Breast epithelium (tissue), 4 donors: ENCODE results near the gene PDXP. TPM values are rescaled to one million over a fixed set of nuclear protein-coding genes. Genes with fewer than 3 reads are reported as not detected.

Experiments
- DNase-seq, 2 donors: peaks; one replicate each; pipeline ENCODE4 v3.0.0-alpha.2; 2019; ENCODE audit warnings: low spot score in 2 of 2
- H3K27ac ChIP-seq, 2 donors: fragments of 200-600 bp; sonication (generic) in 1 of 2; one replicate each; pipeline ENCODE4 v1.5.1; 2016 to 2019; ENCODE audit warnings: mild to moderate bottlenecking in 1 of 2
- H3K27me3 ChIP-seq, 2 donors: fragments of 200-600 bp; sonication (generic) in 1 of 2; one replicate each; pipeline versions ENCODE4 v1.5.1 to v1.6.0; 2017 to 2019; ENCODE audit warnings: control low read depth in 1 of 2, mild to moderate bottlenecking in 1 of 2
- H3K36me3 ChIP-seq: fragments of 200-600 bp; one replicate; pipeline ENCODE4 v1.5.1; 2019
- H3K4me1 ChIP-seq, 2 donors: fragments of 200-600 bp; sonication (generic); one replicate each; pipeline ENCODE4 v1.5.1; 2016 to 2019; ENCODE audit warnings: control low read depth in 1 of 2
- H3K4me3 ChIP-seq, 3 donors: fragments of 200-600 bp; sonication (generic); 1 replicate in 2 of 3; 2 replicates in 1 of 3; pipeline ENCODE4 v1.5.1; 2016 to 2019; ENCODE audit warnings: mild to moderate bottlenecking in 3 of 3, moderate library complexity in 2 of 3
- H3K9me3 ChIP-seq, 2 donors: fragments of 200-600 bp; sonication (generic) in 1 of 2; one replicate each; pipeline ENCODE4 v1.5.1; 2016 to 2019; ENCODE audit warnings: control low read depth in 1 of 2
- CTCF ChIP-seq, 3 donors: fragments of 450-650 bp; IDR thresholded peaks; one replicate each; pipeline ENCODE4 v1.5.1; 2016 to 2017; ENCODE audit warnings: antibody characterized with exemption in 3 of 3, mild to moderate bottlenecking in 3 of 3, moderate library complexity in 3 of 3
- POLR2A ChIP-seq: fragments of 450-650 bp; IDR thresholded peaks from one replicate; pipeline ENCODE4 v1.6.1; 2016; ENCODE audit warnings: antibody characterized with exemption, mild to moderate bottlenecking, moderate library complexity
- POLR2AphosphoS5 ChIP-seq, 3 donors: sonication (generic); formaldehyde crosslinking; IDR thresholded peaks; one replicate each; pipeline ENCODE4 v1.6.1; 2017; ENCODE audit warnings: antibody characterized with exemption in 3 of 3
- intact Hi-C: fragments of 100-400 bp; cut with DNase I; formaldehyde crosslinking; loops from one replicate; pipeline ENCODE4 v1.15.1; 2023; ENCODE audit warnings: low total_unique reads
- total RNA-seq, 3 donors: library from RNA; depleted of rRNA; stranded (reverse); fragments of >200 nt; gene quantifications; one replicate each; pipeline ENCODE4 v1.1.0, GENCODE V29; 2016

The PDXP gene
- total RNA-seq, 3 donors from 2014 or later, result 4.2 to 6.9 (median 4.2) TPM

- intact Hi-C loops, result no loop called here
- no peaks in the 10 kb centered on the region for H3K9me3 ChIP-seq
- peak overlapping the region; percentile 93 to 95 for H3K27ac ChIP-seq
- peak overlapping the region; percentile 53 to 80 (median 67) for H3K4me3 ChIP-seq
- peaks cover 0 to 27% of the 10 kb centered on the region in 2 donors for H3K4me1 ChIP-seq
- no peak for DNase-seq
- H3K36me3 ChIP-seq, result no peaks in the 10 kb centered on the region
- TF ChIP-seq POLR2AphosphoS5 (IDR thresholded peaks at IDR 0.05), result no peak
- TF ChIP-seq POLR2A, result no peak
- no peak for TF ChIP-seq CTCF (IDR thresholded peaks at IDR 0.05)
- H3K27me3 ChIP-seq, result no peaks in the 10 kb centered on the region
Observed at GRCh38 chr22:37675930-37676735, 17.6 kb downstream of the PDXP start.

GRCh38 chr22:37676736-37677492, 18.4 kb downstream of the PDXP start:
- H3K4me1 ChIP-seq, result peaks cover 0 to 27% of the 10 kb centered on the region in 2 donors
- H3K36me3 ChIP-seq, result no peaks in the 10 kb centered on the region
- peak; percentile 73 to 90 for DNase-seq
- no peaks in the 10 kb centered on the region for H3K27me3 ChIP-seq
- TF ChIP-seq POLR2AphosphoS5 (IDR thresholded peaks at IDR 0.05) (peak in 2 of 3 donors; percentile 54 to 59), CTCF (IDR thresholded peaks at IDR 0.05) (no peak), POLR2A (no peak)
- H3K9me3 ChIP-seq, result no peaks in the 10 kb centered on the region
- H3K4me3 ChIP-seq, result peak overlapping the region; percentile 53 to 80 (median 67)
- intact Hi-C loops, result no loop called here
- peak overlapping the region; percentile 93 to 95 for H3K27ac ChIP-seq

GRCh38 chr22:37677493-37677974, 19.0 kb downstream of the PDXP start:
- intact Hi-C loops, result no loop called here
- Histone ChIP-seq H3K27ac (peak overlapping the region; percentile 93 to 95), H3K9me3 (no peaks in the 10 kb centered on the region), H3K4me1 (peaks cover 0 to 27% of the 10 kb centered on the region in 2 donors), H3K36me3 (no peaks in the 10 kb centered on the region), H3K27me3 (no peaks in the 10 kb centered on the region), H3K4me3 (peak overlapping the region; percentile 53 to 80 (median 67))
- DNase-seq, result no peak
- TF ChIP-seq POLR2AphosphoS5 (IDR thresholded peaks at IDR 0.05), result no peak
- no peak for TF ChIP-seq POLR2A
- TF ChIP-seq CTCF (IDR thresholded peaks at IDR 0.05), result no peak

GRCh38 chr22:37678372-37678771, 19.8 kb downstream of the PDXP start:
- H3K36me3 ChIP-seq, result no peaks in the 10 kb centered on the region
- H3K9me3 ChIP-seq, result no peaks in the 10 kb centered on the region
- H3K27me3 ChIP-seq, result no peaks in the 10 kb centered on the region
- H3K4me1 ChIP-seq, result peaks cover 0 to 27% of the 10 kb centered on the region in 2 donors
- H3K27ac ChIP-seq, result peak overlapping the region; percentile 33 to 93
- intact Hi-C loops, result no loop called here
- no peak for DNase-seq
- H3K4me3 ChIP-seq, result no peak overlapping the region
- TF ChIP-seq POLR2A (no peak), POLR2AphosphoS5 (IDR thresholded peaks at IDR 0.05) (no peak), CTCF (IDR thresholded peaks at IDR 0.05) (no peak)

GRCh38 chr22:37679670-37680069, 21.1 kb downstream of the PDXP start:
- Histone ChIP-seq H3K36me3 (no peaks in the 10 kb centered on the region), H3K27ac (no peak overlapping the region), H3K27me3 (no peaks in the 10 kb centered on the region), H3K9me3 (no peaks in the 10 kb centered on the region), H3K4me1 (peaks cover 0 to 21% of the 10 kb centered on the region in 2 donors), H3K4me3 (no peak overlapping the region)
- intact Hi-C loops, result no loop called here
- DNase-seq, result no peak
- no peak for TF ChIP-seq CTCF (IDR thresholded peaks at IDR 0.05)
